ENCODE measurements around the gene SMG7. TPM values are rescaled to one million over a fixed set of nuclear protein-coding genes. Genes with fewer than 3 reads are reported as not detected.

Gene SMG7
- total RNA-seq, 1 donor from 2014 or later = 71.8 TPM

DNA sequence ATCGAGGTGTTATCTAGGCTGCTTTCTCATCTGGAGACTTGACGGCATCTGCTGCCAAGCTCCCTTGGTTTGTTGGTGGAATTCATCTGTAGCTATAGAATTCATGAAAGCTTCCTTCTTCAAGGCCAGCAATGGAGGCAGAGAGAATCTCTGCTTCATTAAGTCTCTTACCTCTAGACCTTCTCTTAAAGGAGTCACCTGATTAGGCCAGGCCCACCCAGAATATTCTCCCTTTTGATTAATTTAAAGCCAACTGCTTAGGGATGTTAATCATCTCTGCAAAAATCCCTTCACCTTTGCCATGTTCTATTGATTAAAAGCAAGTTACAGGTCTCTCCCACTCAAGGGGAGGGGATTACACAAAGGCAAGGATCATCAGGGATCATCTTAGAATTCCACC, 123.2 kb downstream of the SMG7 start:
- H3K27ac Mint-ChIP-seq = no peak overlapping the region

DNA sequence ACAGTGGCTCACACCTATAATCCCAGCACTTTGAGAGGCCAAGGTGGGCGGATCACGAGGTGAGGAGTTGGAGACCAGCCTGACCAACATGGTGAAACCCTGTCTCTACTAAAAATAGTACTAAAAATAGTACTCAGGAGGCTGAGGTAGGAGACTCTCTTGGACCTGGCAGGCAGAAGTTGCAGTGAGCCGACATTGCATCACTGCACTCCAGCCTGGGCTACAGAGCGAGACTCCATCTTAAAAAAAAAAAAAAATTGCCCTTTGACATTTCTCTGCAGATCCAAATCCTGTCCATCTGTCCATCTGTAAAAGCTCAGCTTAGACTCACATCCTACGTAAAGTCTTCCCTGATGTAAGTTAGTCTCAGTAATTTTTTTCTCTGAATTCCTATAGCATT, 124.2 kb downstream of the SMG7 start:
- H3K27ac Mint-ChIP-seq = no peak overlapping the region
- TF ChIP-seq, protein P1, sequence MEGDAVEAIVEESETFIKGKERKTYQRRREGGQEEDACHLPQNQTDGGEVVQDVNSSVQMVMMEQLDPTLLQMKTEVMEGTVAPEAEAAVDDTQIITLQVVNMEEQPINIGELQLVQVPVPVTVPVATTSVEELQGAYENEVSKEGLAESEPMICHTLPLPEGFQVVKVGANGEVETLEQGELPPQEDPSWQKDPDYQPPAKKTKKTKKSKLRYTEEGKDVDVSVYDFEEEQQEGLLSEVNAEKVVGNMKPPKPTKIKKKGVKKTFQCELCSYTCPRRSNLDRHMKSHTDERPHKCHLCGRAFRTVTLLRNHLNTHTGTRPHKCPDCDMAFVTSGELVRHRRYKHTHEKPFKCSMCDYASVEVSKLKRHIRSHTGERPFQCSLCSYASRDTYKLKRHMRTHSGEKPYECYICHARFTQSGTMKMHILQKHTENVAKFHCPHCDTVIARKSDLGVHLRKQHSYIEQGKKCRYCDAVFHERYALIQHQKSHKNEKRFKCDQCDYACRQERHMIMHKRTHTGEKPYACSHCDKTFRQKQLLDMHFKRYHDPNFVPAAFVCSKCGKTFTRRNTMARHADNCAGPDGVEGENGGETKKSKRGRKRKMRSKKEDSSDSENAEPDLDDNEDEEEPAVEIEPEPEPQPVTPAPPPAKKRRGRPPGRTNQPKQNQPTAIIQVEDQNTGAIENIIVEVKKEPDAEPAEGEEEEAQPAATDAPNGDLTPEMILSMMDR (IDR thresholded peaks at IDR 0.05; ENCODE audit: unreplicated experiment) = no peak
- no peaks in the 10 kb centered on the region for H3K36me3 Mint-ChIP-seq (ENCODE audit: insufficient read depth)
- no peaks in the 10 kb centered on the region for H3K9me3 Mint-ChIP-seq (ENCODE audit: low read depth)
- H3K4me1 Mint-ChIP-seq (ENCODE audit: low read depth) = no peaks in the 10 kb centered on the region
- H3K4me3 Mint-ChIP-seq (ENCODE audit: low read depth) = no peak overlapping the region
- DNase-seq (ENCODE audit: low spot score, unreplicated experiment) = no peak
- H3K27me3 Mint-ChIP-seq = peaks cover 11% of the 10 kb centered on the region

More for the DNA sequence above, 123.2 kb downstream of the SMG7 start:
- no peak overlapping the region for H3K4me3 Mint-ChIP-seq (ENCODE audit: low read depth)
- no peaks in the 10 kb centered on the region for H3K4me1 Mint-ChIP-seq (ENCODE audit: low read depth)
- no peaks in the 10 kb centered on the region for H3K36me3 Mint-ChIP-seq (ENCODE audit: insufficient read depth)
- peaks cover 11% of the 10 kb centered on the region for H3K27me3 Mint-ChIP-seq
- H3K9me3 Mint-ChIP-seq (ENCODE audit: low read depth) = no peaks in the 10 kb centered on the region
- TF ChIP-seq, protein P1 (IDR thresholded peaks at IDR 0.05; ENCODE audit: unreplicated experiment) = no peak
- DNase-seq (ENCODE audit: low spot score, unreplicated experiment) = no peak

DNA sequence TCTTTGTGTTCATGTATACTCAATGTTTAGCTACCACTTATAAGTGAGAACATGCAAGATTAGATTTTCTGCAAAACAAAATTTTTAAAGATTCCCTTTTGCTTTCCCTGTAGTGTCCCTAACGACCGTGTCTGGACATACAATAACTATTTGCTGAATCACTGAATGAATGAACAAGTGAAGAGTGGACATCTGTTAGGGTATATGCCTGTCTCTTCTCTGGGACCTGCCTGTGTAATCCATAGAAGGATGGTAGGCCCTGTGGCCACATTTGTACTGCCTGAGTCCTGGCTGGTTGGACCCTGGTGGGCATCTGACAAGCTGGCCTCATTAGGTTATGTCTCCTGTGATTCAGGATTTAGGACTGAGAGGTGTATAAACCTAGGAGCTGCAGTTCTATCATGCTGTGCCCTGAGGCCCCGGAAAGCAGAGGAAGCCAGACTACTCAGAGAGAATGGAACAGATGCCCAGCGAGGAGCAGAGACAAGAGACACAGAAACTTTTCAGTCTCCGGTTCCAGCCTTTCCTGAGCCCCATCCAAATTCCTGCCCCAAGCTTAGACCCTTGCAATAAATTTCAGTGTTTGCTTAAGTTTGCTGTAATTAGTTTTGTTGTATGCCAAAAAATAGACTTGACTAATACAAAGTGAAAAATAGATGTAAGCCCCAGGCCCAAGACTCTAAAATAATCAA, 125.5 kb downstream of the SMG7 start:
- Mint-ChIP-seq H3K36me3 (ENCODE audit: insufficient read depth) (no peaks in the 10 kb centered on the region), H3K9me3 (ENCODE audit: low read depth) (no peaks in the 10 kb centered on the region), H3K4me3 (ENCODE audit: low read depth) (no peak overlapping the region), H3K4me1 (ENCODE audit: low read depth) (no peaks in the 10 kb centered on the region), H3K27me3 (peaks cover 8% of the 10 kb centered on the region), H3K27ac (no peak overlapping the region)
- no peak for DNase-seq (ENCODE audit: low spot score, unreplicated experiment)
- TF ChIP-seq, protein P1 (IDR thresholded peaks at IDR 0.05; ENCODE audit: unreplicated experiment) = no peak

DNA sequence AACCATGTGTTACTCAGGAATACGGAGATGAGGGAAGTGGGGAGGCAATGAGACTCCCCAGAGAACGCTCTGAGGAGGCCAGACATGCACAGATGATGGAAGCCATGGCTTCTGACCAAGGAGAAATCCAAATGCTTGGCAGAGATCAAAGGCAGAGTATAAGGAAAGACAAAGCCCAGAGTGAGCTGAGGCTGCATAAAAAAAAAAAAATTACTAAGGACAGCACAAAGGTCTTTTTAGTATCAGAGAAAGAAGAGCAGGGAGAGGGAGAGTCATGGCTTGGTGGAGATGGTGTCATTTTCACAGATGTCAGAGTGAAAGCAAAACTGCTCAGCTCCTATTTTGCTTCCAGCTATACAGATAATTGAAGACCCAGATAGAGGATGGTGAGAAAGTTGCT, 126.1 kb downstream of the SMG7 start:
- H3K4me3 Mint-ChIP-seq (ENCODE audit: low read depth) = no peak overlapping the region
- no peaks in the 10 kb centered on the region for H3K4me1 Mint-ChIP-seq (ENCODE audit: low read depth)
- H3K9me3 Mint-ChIP-seq (ENCODE audit: low read depth) = no peaks in the 10 kb centered on the region
- TF ChIP-seq, protein P1 (IDR thresholded peaks at IDR 0.05; ENCODE audit: unreplicated experiment) = no peak
- no peak overlapping the region for H3K27ac Mint-ChIP-seq
- no peak for DNase-seq (ENCODE audit: low spot score, unreplicated experiment)
- no peaks in the 10 kb centered on the region for H3K36me3 Mint-ChIP-seq (ENCODE audit: insufficient read depth)
- H3K27me3 Mint-ChIP-seq = peaks cover 7% of the 10 kb centered on the region

DNA sequence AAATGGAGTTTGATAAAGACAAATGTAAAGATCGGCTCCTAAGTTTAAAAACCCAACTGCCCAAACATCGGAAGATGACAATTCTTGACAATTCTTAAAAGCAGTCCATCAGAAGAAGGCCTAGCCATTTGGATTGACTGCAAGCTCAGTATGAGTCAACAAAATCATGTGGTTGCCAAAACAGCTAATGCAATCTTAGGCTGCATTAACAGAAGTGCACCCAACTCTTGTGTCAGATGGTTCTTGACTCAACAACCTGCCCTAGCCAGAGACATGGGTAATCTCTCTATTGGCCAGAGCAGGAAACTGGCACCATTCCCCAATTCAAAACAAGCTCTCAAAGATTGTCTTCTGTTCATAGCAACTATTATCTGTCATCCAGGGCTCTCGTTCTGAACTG, 127.8 kb downstream of the SMG7 start:
- no peak overlapping the region for H3K27ac Mint-ChIP-seq
- DNase-seq (ENCODE audit: low spot score, unreplicated experiment) = no peak
- H3K4me3 Mint-ChIP-seq (ENCODE audit: low read depth) = no peak overlapping the region
- no peaks in the 10 kb centered on the region for H3K4me1 Mint-ChIP-seq (ENCODE audit: low read depth)
- peaks cover 6% of the 10 kb centered on the region for H3K27me3 Mint-ChIP-seq
- TF ChIP-seq, protein P1 (IDR thresholded peaks at IDR 0.05; ENCODE audit: unreplicated experiment) = no peak
- H3K36me3 Mint-ChIP-seq (ENCODE audit: insufficient read depth) = no peaks in the 10 kb centered on the region
- H3K9me3 Mint-ChIP-seq (ENCODE audit: low read depth) = no peaks in the 10 kb centered on the region

Measured in progenitor cell of endocrine pancreas (in vitro differentiated cells).